Bone marrow (tissue), 2 donors: Measurements from ENCODE around the gene IRS2.

Experiments used
- DNase-seq, 2 donors: peaks; one replicate each; lab custom pipeline; 2025; lab: John Stamatoyannopoulos, UW

IRS2 gene

GRCh38 chr13:109807345-109807744 lies 21.0 kb upstream of the IRS2 start:
- DNase-seq, result no peak

- no peak for DNase-seq
Observed at GRCh38 chr13:109804654-109805053, 18.3 kb upstream of the IRS2 start.

- DNase-seq, result no peak
Observed at GRCh38 chr13:109803825-109804224, 17.4 kb upstream of the IRS2 start.

GRCh38 chr13:109802936-109803335 lies 16.6 kb upstream of the IRS2 start:
- DNase-seq, result no peak

- no peak for DNase-seq
Observed at GRCh38 chr13:109795011-109795410, 8.6 kb upstream of the IRS2 start.

- DNase-seq, result no peak
Observed at GRCh38 chr13:109794095-109794494, 7.7 kb upstream of the IRS2 start.

DNA sequence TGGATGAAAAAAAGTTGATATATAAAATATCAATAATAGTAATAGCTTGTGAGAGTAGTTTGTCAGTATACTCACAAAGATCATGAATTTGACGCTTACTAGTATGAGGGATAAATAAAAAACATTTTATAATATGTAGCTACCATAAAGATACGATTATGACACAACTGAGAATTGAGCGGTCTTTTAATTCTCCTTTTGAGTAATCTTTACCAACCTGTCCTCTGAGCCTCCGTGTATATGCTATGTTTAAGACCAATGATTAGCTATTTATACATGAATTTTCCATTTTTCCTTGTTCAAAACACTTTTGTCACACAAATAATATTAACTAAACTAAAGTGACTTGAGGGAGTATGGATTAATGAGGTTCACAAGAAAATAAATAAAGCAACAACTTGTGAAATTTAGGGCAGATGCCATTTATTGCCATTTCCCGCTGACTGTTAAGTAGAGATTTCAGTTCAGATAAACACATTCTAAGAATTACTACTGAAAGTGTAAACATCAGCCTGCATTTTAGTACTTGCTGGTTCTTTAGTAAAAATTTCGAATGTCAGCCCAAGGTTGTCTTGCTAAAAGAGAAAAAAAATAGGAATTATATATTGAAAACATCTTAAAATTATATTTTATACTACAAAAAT lies 6.2 kb upstream of the IRS2 start:
- no peak for DNase-seq

- peak in 1 of 2 donors; percentile 80 for DNase-seq
Observed at GRCh38 chr13:109790942-109791605, 4.7 kb upstream of the IRS2 start.

DNA sequence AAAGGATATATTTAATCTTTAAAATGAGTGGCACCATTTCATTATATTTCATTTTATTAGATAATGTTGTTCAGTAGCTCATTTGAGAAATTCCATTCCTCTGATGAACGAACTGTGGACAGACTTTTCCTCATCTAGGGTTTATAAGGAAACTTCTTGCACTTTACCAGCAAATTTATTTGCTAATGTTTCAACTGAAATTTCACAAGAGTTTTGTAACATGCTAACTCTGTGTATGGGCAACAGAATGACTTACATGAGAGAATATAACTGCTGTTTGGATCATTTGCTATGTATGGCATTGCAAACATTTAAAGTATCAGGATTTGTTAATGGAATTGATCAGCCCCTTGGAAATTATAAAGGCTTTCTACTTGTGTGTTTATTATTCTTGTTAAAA lies 3.7 kb upstream of the IRS2 start:
- DNase-seq, result no peak

DNA sequence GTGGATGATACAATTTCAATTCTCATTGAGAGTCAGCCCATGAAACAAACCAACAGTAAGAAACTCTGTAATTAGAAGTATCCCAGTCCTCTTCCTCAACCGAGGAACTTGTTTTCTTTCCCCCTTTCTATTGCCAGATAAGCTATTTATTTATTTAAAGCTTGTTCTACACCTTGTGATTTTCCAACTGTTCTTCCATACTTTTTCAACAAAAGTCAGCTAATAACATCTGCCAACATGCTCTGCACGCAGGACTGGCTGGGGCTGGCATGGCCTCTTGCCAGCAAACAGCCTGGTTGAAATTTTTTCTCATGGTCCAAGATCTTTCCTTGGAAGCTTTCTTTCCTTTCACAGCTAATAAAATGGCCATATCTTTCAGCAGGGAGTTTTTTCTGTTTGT lies 2.9 kb upstream of the IRS2 start:
- DNase-seq, result no peak

DNA sequence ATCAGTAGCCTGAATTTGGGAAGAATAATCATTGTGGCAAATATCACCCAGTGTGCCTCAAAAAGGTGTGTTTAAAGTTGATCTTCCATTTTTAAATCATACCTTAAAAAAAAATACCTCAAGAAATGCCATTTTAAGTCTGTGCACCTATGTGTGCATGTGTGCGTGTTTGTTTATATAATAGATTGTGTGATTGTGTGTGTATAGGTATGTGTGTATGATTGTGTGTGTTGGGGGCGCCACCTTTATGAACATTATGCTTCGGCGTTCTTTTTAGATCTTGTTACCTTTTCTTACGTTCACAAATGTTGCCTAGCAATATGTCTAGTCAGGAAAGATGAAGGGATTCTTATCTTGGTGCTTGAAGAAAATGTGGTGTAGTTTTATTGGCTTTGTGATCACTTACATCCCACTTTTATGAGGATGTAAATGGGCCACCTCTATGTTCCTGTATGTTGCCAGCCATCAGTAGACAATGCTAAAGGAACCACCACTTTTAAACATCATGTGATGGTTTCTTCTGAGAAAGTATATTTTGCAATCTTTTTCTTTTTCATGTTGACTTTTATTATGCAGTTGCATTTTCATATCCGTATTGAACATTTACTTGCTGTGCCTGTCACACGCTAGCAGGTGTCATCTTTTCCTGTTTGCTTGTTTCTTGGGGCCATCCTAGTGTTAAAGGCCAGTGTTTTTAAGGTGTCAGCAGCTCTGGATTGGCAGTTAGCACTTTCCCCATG lies 2.2 kb upstream of the IRS2 start:
- DNase-seq, result no peak

DNA sequence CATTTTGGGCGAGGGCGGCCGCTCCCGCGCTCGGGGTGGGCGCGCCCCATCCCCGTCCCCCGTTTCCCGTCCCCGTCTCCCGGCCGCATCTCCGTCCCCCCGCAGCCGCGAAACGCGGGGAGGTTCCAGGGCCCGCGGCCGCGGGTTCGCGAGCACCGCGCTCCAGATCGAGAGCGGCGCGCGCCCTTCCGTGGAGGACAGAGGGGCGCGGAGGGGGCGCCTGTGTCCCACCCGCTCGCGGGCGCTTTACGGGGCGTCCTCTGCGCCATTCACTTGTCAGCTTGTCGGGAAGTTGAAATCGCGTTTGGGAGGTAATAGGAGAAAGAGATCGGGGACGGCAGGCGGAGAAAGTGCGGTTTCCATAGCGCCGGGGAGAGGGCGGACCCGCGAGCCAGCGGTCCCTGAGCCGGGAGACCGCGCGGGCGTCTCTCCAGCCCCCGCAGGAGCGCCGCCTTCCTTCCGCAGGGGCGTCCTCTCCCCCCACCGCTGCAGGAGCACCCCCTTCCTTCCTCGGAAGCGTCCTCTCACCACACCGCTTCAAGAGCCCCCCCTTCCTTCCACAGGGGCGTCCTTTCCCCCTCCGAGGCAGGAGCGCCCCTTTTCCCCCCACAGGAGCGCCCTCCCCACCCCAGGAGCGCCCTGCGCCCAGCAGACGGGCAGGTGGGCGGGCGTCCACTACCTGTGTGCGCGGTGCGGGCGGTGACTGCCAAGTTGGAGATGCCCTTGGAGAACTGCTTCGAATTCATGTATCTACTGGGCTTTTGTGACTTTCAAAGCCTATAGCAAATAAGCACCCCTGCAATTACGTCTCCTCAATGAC lies 962 bp upstream of the IRS2 start:
- DNase-seq, result peak in 1 of 2 donors; percentile 36

GRCh38 chr13:109785892-109786450 lies 412 bp downstream of the IRS2 start:
- DNase-seq, result no peak

DNA sequence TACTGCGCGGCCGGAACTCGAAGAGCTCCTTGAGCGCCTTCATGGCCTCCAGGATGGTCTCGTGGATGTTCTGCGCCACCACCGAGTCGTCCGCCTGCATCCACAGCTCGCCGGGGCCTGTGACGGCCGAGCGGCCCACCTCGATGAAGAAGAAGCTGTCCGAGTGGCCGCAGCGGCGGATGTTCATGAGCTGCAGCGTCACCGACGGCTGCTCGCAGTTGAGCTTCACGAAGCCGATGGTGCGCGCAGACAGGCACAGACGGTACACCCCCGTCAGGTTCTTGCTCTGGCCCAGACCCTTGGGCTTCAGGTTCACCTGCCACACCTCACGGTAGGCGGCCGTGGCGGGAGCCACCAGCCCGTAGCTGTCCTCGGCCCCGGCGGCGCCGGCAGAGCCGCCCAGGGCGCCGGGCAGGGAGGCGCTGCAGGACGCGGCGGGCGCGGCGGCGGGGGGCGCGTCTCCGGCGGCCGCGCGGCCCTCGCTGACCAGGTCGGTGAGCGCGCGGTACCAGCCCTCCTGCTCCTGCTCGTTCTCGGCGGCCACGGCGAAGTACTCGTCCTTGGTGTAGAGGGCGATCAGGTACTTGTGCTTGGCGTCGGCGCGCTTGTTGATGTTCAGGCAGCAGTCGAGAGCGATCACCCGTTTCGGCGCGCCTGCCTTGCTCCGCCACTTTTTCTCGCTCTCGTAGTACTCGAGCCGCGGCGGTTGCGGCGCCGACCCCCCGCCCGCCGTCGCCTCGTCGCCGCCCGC lies 1.1 kb downstream of the IRS2 start:
- DNase-seq, result peak in 1 of 2 donors; percentile 46

DNA sequence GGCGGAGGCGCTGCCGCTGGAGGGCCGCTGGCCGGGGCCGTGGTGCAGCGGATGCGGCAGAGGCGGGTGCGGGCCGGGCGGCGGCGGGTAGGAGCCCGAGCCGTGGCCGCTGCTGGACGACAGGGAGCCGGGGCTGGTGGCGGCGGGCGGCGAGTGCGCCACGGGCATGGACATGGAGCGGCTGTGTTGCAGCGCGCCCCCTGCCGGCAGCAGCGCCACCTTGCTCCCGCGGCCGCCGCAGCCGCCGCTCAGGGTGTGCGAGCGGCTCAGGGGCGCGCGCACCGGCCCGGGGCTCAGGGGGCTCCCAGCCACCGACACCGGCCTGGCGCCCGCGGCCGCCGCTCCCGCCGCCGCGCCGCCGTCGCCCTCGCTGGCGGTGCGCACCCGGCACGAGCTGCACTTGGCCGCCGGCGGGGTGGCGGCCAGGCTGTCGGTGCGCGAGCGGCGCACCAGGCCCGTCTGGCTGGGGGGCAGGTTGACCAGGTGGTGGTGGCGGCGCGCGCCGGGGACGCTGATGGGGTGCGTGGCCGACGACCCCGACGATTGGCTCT lies 1.7 kb downstream of the IRS2 start:
- peak in 1 of 2 donors; percentile 31 for DNase-seq

GRCh38 chr13:109783815-109784589 lies 2.4 kb downstream of the IRS2 start:
- no peak for DNase-seq

DNA sequence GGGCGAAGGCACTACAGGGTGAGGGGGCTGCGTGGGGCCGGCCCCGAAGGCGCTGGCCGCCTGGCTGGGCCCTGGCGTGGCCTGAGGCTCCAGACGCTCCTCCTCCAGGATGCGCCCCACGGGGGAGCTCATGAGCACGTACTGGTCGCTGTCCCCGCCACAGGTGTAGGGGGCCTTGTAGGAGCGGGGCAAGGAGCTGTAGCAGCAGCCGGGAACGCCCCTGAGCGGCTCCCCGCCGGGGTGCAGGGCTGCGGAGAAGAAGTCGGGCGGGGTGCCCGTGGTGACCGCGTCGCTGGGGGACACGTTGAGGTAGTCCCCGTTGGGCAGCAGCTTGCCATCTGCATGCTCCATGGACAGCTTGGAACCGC lies 3.0 kb downstream of the IRS2 start:
- DNase-seq, result no peak

- DNase-seq, result no peak
Observed at GRCh38 chr13:109782823-109783431, 3.5 kb downstream of the IRS2 start.

DNA sequence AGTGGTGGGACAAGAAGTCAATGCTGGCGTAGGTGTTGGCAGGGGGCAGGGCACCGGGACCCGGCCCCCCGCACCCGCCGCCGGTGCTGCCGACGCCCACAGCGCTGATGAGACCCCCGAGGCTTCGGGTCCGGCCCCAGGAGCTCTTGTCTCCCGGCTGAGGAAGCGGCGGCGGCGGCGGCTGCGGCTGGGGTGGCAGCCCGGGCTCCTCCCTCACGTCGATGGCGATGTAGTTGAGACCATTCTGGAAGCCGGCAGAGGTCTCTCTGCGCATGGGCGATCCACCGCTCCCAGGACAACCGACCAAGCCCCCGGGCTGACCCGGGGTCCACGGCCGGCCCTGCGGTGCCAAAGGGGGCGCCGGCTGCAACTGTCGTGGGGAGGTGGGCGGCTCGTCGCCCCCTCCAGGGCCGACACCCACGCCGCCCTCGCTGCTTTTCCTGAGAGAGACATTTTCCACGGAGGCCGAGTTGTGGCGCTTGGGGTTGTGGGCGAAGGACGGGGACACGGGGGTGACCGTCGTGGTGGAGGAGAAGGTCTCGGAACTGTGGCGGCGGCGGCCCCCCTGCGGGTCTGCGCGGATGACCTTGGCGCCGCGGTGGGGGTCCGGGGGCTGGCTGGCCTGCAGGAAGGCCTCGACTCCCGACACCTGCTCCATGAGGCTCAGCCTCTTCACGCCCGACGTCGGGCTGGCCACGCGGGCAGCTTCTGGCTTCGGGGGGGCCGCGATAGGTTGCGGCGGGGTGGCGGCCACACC lies 4.1 kb downstream of the IRS2 start:
- DNase-seq, result no peak
